ENCODE measurements around the gene TNF. TPM values are rescaled to one million over a fixed set of nuclear protein-coding genes. Genes with fewer than 3 reads are reported as not detected.

Gene TNF
- total RNA-seq: 1 to 10 TPM in 2 of 3 donors, under 1 TPM in 1; 0.41 to 1.7 (median 1.1) TPM
- long read RNA-seq, donor 1: 0 reads
- long read RNA-seq, donor 2: 0 reads

- DNase-seq: peak; percentile 55 to 75 (median 58)
- TF ChIP-seq, protein P1, sequence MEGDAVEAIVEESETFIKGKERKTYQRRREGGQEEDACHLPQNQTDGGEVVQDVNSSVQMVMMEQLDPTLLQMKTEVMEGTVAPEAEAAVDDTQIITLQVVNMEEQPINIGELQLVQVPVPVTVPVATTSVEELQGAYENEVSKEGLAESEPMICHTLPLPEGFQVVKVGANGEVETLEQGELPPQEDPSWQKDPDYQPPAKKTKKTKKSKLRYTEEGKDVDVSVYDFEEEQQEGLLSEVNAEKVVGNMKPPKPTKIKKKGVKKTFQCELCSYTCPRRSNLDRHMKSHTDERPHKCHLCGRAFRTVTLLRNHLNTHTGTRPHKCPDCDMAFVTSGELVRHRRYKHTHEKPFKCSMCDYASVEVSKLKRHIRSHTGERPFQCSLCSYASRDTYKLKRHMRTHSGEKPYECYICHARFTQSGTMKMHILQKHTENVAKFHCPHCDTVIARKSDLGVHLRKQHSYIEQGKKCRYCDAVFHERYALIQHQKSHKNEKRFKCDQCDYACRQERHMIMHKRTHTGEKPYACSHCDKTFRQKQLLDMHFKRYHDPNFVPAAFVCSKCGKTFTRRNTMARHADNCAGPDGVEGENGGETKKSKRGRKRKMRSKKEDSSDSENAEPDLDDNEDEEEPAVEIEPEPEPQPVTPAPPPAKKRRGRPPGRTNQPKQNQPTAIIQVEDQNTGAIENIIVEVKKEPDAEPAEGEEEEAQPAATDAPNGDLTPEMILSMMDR (IDR thresholded peaks at IDR 0.05): no peak
- Histone ChIP-seq H3K4me3 (peak within 1 kb of the TSS; percentile 6), H3K36me3 (ENCODE audit: low read depth) (no peaks in the 10 kb centered on the region), H3K9me3 (no peaks in the 10 kb centered on the region), H3K4me1 (ENCODE audit: low read depth) (peaks cover under 1% of the 10 kb centered on the region)
- peak; percentile 54 for ATAC-seq
- intact Hi-C loops (cut with DNase I, micrococcal nuclease): no loop called here
These were observed at the start of gene TNF for GRCh38 chr6:31575335-31575901. Gene TNF, plus strand, starts transcription at chr6:31575565. Its CDS starts 177 bp downstream, at chr6:31575742.

DNA sequence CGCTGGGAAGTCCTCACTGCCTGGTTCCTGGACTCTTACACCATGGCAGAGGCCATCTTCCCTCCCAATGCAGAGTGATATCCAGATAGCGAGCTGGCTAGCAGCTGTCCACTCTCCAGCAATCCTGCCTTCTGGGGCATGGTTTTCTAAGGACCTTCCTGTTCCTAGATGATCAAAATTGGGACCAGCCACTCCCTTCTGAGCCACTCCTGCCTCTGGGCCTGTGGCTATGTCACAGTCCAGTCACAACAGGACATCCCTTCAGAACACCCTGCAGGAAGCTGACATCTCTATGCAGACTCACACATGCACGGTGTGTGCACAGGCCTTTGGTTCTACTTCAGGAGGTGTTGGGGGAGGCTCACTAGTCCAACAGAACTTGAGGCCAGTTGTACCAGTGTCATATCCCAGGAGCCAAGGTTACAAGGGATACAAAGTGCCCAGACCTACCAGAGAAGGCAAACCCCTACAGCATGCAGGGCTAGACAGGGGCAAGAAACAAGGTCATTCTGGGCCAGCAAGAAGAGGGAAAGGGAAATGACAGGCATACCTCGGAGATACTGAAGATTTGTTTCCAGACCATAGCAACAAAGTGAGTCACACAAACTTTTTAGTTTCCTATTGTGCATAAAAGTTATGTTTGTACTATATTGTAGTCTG lies 49.3 kb upstream of the TNF start:
- no peak overlapping the region for H3K4me3 ChIP-seq
- TF ChIP-seq, protein P1 (IDR thresholded peaks at IDR 0.05): no peak
- H3K36me3 ChIP-seq (ENCODE audit: low read depth): peaks cover 9% of the 10 kb centered on the region
- ATAC-seq (peak; percentile 52), DNase-seq (no peak)
- H3K9me3 ChIP-seq: no peaks in the 10 kb centered on the region
- no peaks in the 10 kb centered on the region for H3K4me1 ChIP-seq (ENCODE audit: low read depth)
- intact Hi-C loops (cut with DNase I, micrococcal nuclease): no loop called here

- Histone ChIP-seq H3K9me3 (no peaks in the 10 kb centered on the region), H3K4me1 (ENCODE audit: low read depth) (no peaks in the 10 kb centered on the region), H3K4me3 (no peak overlapping the region), H3K36me3 (ENCODE audit: low read depth) (peaks cover 11% of the 10 kb centered on the region)
- no peak for DNase-seq
- TF ChIP-seq, protein P1 (IDR thresholded peaks at IDR 0.05): no peak
- ATAC-seq: peak; percentile 4
- intact Hi-C loops (cut with DNase I, micrococcal nuclease): no loop called here
These were observed 47.0 kb upstream of the TNF start for GRCh38 chr6:31528307-31528777.

DNA sequence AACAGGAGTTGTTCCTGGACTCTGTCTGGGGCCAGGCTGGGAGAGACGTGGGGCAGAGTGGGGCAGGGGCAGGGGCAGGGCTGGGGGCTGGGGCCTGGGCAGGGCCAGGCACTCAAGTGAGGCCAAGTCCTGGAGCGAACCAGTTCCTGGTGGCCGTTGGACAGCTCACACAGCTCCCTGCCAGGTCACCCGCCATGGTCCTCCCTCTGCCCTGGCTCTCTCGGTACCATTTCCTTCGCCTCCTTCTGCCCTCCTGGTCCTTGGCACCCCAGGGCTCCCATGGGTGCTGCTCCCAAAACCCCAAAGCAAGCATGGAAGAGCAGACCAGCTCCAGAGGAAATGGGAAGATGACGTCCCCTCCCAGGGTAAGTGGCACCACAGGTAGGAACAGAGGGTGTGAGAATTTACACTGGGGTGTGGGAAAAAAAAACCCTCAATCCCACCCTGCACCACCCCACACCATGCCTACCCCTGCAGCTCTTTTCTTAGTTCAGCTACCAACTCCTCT lies 46.5 kb upstream of the TNF start, which contains the start of gene MCCD1:
TSS of gene MCCD1 (plus strand) at position 142 of the 508 bp plus-strand sequence. CDS start at position 195, 53 bp downstream.
- intact Hi-C loops (cut with DNase I, micrococcal nuclease): no loop called here
- TF ChIP-seq, protein P1 (IDR thresholded peaks at IDR 0.05): no peak
- no peak within 1 kb of the TSS for H3K4me3 ChIP-seq
- DNase-seq (no peak), ATAC-seq (peak; percentile 32)
- peaks cover 11% of the 10 kb centered on the region for H3K36me3 ChIP-seq (ENCODE audit: low read depth)
- H3K4me1 ChIP-seq (ENCODE audit: low read depth): no peaks in the 10 kb centered on the region
- no peaks in the 10 kb centered on the region for H3K9me3 ChIP-seq

DNA sequence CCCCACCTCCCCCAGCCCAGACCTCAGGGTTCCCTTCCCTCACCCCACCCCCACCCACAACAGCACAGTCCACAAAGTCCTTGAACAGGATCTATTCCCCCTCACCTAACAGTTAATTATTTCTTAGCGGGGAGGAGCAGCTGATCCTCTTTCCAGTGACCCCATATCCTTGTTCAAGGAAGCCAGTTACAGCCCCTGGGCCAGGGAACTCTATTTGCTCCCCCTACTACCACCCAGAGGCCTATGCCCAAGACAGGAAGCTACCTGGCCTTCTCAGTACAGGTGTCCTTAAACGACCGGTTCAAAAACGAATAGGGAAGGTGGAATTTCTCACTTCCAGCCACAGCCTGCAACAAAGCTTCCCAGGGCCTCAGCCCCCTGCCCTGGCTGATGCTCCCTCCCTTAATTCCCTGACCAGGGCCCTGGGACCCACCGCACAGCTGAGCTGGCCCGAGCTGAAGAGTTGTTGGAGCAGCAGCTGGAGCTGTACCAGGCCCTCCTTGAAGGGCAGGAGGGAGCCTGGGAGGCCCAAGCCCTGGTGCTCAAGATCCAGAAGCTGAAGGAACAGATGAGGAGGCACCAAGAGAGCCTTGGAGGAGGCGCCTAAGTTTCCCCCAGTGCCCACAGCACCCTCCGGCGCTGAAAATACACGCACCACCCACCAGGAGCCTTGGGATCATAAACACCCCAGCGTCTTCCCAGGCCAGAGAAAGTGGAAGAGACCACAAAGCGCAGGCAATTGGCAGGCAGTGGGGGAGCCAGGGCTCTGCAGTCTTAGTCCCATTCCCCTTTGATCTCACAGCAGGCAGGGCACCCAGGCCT lies 45.8 kb upstream of the TNF start:
- H3K36me3 ChIP-seq (ENCODE audit: low read depth): peaks cover 16% of the 10 kb centered on the region

More for the DNA sequence above, 45.8 kb upstream of the TNF start:
- TF ChIP-seq, protein P1 (IDR thresholded peaks at IDR 0.05): no peak
- DNase-seq (no peak), ATAC-seq (peak; percentile 20)
- no peak overlapping the region for H3K4me3 ChIP-seq
- H3K9me3 ChIP-seq: no peaks in the 10 kb centered on the region
- H3K4me1 ChIP-seq (ENCODE audit: low read depth): no peaks in the 10 kb centered on the region
- intact Hi-C loops (cut with DNase I, micrococcal nuclease): no loop called here
